ENCODE data around the gene AFP. TPM values are rescaled to one million over a fixed set of nuclear protein-coding genes. Genes with fewer than 3 reads are reported as not detected.

AFP gene
- total and polyA plus RNA-seq, 2 of the 8 experiments (the other 6 are each of a cell fraction or from before 2014, with no cell fraction given): 6.1 to 10.4 TPM

DNA sequence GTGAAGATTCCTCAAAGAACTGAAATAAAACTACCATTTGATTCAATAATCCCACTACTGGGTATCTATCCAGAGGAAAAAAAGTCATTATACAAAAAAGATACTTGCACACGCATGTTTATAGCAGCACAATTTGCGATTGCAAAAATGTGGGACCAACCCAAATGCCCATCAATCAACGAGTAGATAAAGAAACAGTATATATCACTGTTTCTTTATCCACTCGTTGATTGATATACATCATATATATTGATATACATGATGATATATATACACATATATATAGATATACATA is 13.6 kb upstream of the AFP start (continued):
- no peak for TF ChIP-seq SP1 (IDR thresholded peaks at IDR 0.05; ENCODE audit: low read depth, low read length)
- TF ChIP-seq RXRA (IDR thresholded peaks at IDR 0.05; ENCODE audit: insufficient read depth, low read depth, low read length): no peak

GRCh38 chr4:73423184-73423583 is 12.8 kb upstream of the AFP start:
- CTCF ChIA-PET (ENCODE audit: partially characterized antibody): interaction anchor here (3.0 kb wide), 1 partner anchor 10 kb away, joined by 20 read pairs; the partner anchor contains the start of gene AFP
- Histone ChIP-seq H4K20me1 (replicated peaks in 1 of 2; ENCODE audit: control insufficient read depth in 1 of 2, insufficient read depth in 2 of 2, low read length in 2 of 2) (no peaks in the 10 kb centered on the region), H4K8ac (ENCODE audit: extremely low read depth, insufficient read depth, low read length) (no peak overlapping the region), H2BK20ac (ENCODE audit: low read length) (no peak overlapping the region), H3K4me2 (ENCODE audit: insufficient read depth in 1 of 2, low read depth in 2 of 2, low read length in 2 of 2) (no peak overlapping the region), H3K36me3 (ENCODE audit: control insufficient read depth in 2 of 4, insufficient read depth in 4 of 4, low read length in 3 of 4) (no peaks in the 10 kb centered on the region), H3K79me2 (ENCODE audit: control insufficient read depth in 1 of 2, insufficient read depth in 2 of 2, low read length in 2 of 2) (no peaks in the 10 kb centered on the region), H3K79me1 (ENCODE audit: low read depth, low read length) (no peaks in the 10 kb centered on the region), H4K5ac (ENCODE audit: insufficient read length, low read depth, low read length) (no peak overlapping the region), H2BK5ac (ENCODE audit: low read depth, low read length) (no peak overlapping the region), H3K4me1 (replicated peaks in 1 of 4; ENCODE audit: control insufficient read depth in 3 of 4, insufficient read depth in 4 of 4, low read length in 3 of 4) (no peaks in the 10 kb centered on the region), H2AFZ (ENCODE audit: low read length) (no peak overlapping the region), H3K4me3 (ENCODE audit: extremely low read depth in 1 of 4, insufficient read depth in 2 of 4, low read depth in 3 of 4, low read length in 4 of 4) (no peak overlapping the region), H3K9ac (replicated peaks in 1 of 4; ENCODE audit: extremely low read depth in 1 of 4, low read depth in 3 of 4, low read length in 3 of 4) (no peak overlapping the region), H3K23me2 (ENCODE audit: low read depth, low read length) (no peaks in the 10 kb centered on the region), H2AK5ac (ENCODE audit: low read depth, low read length) (no peak overlapping the region), H2BK12ac (ENCODE audit: low read depth, low read length) (no peak overlapping the region), H3K9me3 (ENCODE audit: insufficient read depth in 2 of 2, low read depth in 1 of 2, low read length in 1 of 2) (no peaks in the 10 kb centered on the region), H3K27me3 (replicated peaks in 1 of 4; ENCODE audit: control insufficient read depth in 3 of 4, extremely low read depth in 1 of 4, insufficient read depth in 3 of 4, low read length in 3 of 4) (no peaks in the 10 kb centered on the region), H2BK120ac (replicated peaks; ENCODE audit: low read depth, low read length) (no peak overlapping the region), H3K56ac (replicated peaks; ENCODE audit: insufficient read length, low read depth, low read length) (no peak overlapping the region), H2BK15ac (ENCODE audit: low read length) (no peak overlapping the region), H4K91ac (replicated peaks; ENCODE audit: insufficient read length, low read length) (no peak overlapping the region), H3K23ac (ENCODE audit: insufficient read length) (no peak overlapping the region), H3K27ac (ENCODE audit: low read depth, low read length) (no peak overlapping the region), H3K4ac (replicated peaks; ENCODE audit: insufficient read length, low read depth, low read length) (no peak overlapping the region), H3K18ac (ENCODE audit: extremely low read depth, low read length) (no peak overlapping the region), H3K14ac (ENCODE audit: insufficient read length) (no peak overlapping the region)
- DNase-seq (ENCODE audit: low read depth in 1 of 2, low spot score in 2 of 2): no peak
- FAIRE-seq: no peak
- no peak for TF ChIP-seq POLR2A (IDR thresholded peaks at IDR 0.05; ENCODE audit: control extremely low read depth in 1 of 2, low read depth in 2 of 2, low read length in 2 of 2)
- TF ChIP-seq EP300 (IDR thresholded peaks at IDR 0.05; ENCODE audit: borderline replicate concordance in 1 of 2, low read depth in 2 of 2, low read length in 2 of 2): no peak
- TF ChIP-seq TAF7 (optimal IDR thresholded peaks at IDR 0.05; ENCODE audit: borderline replicate concordance, low read depth, low read length): no peak
- TF ChIP-seq, protein P1, sequence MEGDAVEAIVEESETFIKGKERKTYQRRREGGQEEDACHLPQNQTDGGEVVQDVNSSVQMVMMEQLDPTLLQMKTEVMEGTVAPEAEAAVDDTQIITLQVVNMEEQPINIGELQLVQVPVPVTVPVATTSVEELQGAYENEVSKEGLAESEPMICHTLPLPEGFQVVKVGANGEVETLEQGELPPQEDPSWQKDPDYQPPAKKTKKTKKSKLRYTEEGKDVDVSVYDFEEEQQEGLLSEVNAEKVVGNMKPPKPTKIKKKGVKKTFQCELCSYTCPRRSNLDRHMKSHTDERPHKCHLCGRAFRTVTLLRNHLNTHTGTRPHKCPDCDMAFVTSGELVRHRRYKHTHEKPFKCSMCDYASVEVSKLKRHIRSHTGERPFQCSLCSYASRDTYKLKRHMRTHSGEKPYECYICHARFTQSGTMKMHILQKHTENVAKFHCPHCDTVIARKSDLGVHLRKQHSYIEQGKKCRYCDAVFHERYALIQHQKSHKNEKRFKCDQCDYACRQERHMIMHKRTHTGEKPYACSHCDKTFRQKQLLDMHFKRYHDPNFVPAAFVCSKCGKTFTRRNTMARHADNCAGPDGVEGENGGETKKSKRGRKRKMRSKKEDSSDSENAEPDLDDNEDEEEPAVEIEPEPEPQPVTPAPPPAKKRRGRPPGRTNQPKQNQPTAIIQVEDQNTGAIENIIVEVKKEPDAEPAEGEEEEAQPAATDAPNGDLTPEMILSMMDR (IDR thresholded peaks at IDR 0.05; ENCODE audit: control extremely low read depth in 1 of 3, insufficient read depth in 1 of 3, low read depth in 1 of 3, low read length in 3 of 3): no peak
- TF ChIP-seq TCF12 (IDR thresholded peaks at IDR 0.05; ENCODE audit: low read depth, low read length): no peak
- TF ChIP-seq JUND (IDR thresholded peaks at IDR 0.05; ENCODE audit: low read length): no peak
- TF ChIP-seq CHD1 (IDR thresholded peaks at IDR 0.05; ENCODE audit: low read depth, low read length): no peak
- TF ChIP-seq RAD21 (IDR thresholded peaks at IDR 0.05 in 1 of 2, conservative IDR thresholded peaks at IDR 0.05 in 1 of 2; ENCODE audit: low read depth in 2 of 2, low read length in 2 of 2): no peak
- POLR2A ChIA-PET (ENCODE audit: partially characterized antibody): no interaction called here
